Lower lobe of right lung (tissue), 2 donors: ENCODE results near the gene BOLL. TPM values are rescaled to one million over a fixed set of nuclear protein-coding genes. Genes with fewer than 3 reads are reported as not detected.

ENCODE experiments used
- ATAC-seq, 2 donors: fragments of 200-7000 bp; cut with Tn5 transposase; one replicate each; pipeline ENCODE4 v1.9.1; 2020 to 2022; ENCODE audit warnings: mild to moderate bottlenecking in 2 of 2, moderate library complexity in 2 of 2
- DNase-seq: peaks from one replicate; pipeline ENCODE4 v3.0.0-alpha.2; 2020
- H3K27ac ChIP-seq: fragments of 200-600 bp; one replicate; pipeline ENCODE4 v1.8.0; 2022
- H3K27me3 ChIP-seq: fragments of 200-600 bp; one replicate; pipeline ENCODE4 v1.8.0; 2022; ENCODE audit warnings: low read depth
- H3K36me3 ChIP-seq: fragments of 200-600 bp; one replicate; pipeline ENCODE4 v1.8.0; 2022; ENCODE audit warnings: mild to moderate bottlenecking
- H3K4me1 ChIP-seq: fragments of 200-600 bp; one replicate; pipeline ENCODE4 v1.8.0; 2022
- H3K4me3 ChIP-seq: fragments of 200-600 bp; one replicate; pipeline ENCODE4 v1.8.0; 2022; ENCODE audit warnings: mild to moderate bottlenecking
- H3K9me3 ChIP-seq: fragments of 200-600 bp; one replicate; pipeline ENCODE4 v1.8.0; 2022
- CTCF ChIP-seq: fragments of 200-600 bp; IDR thresholded peaks from one replicate; pipeline ENCODE4 v1.8.0; 2022; ENCODE audit warnings: antibody characterized with exemption, mild to moderate bottlenecking
- intact Hi-C: fragments of 100-400 bp; cut with DNase I; formaldehyde crosslinking; loops from one replicate; pipeline ENCODE4 v1.11.0; 2022
- total RNA-seq: library from RNA; stranded (reverse); fragmentation: NEBNext Ultra II Directional; extraction: Animal tissue kit (Norgen Biotek cat#: 25700); gene quantifications from one replicate; pipeline ENCODE4 v1.2.1, GENCODE V29; 2021
- donor health status: DM: no; HTN: yes; CAD: no; lungs with severe emphysema.

The BOLL gene
- total RNA-seq, 1 donor from 2014 or later: not detected

GRCh38 chr2:197809064-197809463 lies 23.9 kb upstream of the BOLL start:
- no peak for TF ChIP-seq CTCF

GRCh38 chr2:197805715-197806633 lies 20.9 kb upstream of the BOLL start:
- intact Hi-C loops: no loop called here
- Histone ChIP-seq H3K4me1 (peaks cover 26% of the 10 kb centered on the region), H3K27me3 (no peaks in the 10 kb centered on the region), H3K4me3 (peak overlapping the region; percentile 80), H3K9me3 (no peaks in the 10 kb centered on the region), H3K27ac (no peak overlapping the region), H3K36me3 (no peaks in the 10 kb centered on the region)
- ATAC-seq (no peak), DNase-seq (no peak)
- no peak for TF ChIP-seq CTCF

More at GRCh38 chr2:197809064-197809463, 23.9 kb upstream of the BOLL start:
- intact Hi-C loops: no loop called here
- no peaks in the 10 kb centered on the region for H3K9me3 ChIP-seq
- ATAC-seq: no peak
- H3K36me3 ChIP-seq: no peaks in the 10 kb centered on the region
- no peak overlapping the region for H3K27ac ChIP-seq
- DNase-seq: no peak
- H3K27me3 ChIP-seq: no peaks in the 10 kb centered on the region
- H3K4me1 ChIP-seq: peaks cover 15% of the 10 kb centered on the region
- no peak overlapping the region for H3K4me3 ChIP-seq

GRCh38 chr2:197804758-197805714 lies 19.9 kb upstream of the BOLL start:
- peak; percentile 6 for TF ChIP-seq CTCF
- DNase-seq: peak; percentile 56
- peak overlapping the region; percentile 69 for H3K27ac ChIP-seq
- no peaks in the 10 kb centered on the region for H3K9me3 ChIP-seq
- no peaks in the 10 kb centered on the region for H3K27me3 ChIP-seq
- peak overlapping the region; percentile 80 for H3K4me3 ChIP-seq
- H3K4me1 ChIP-seq: peaks cover 26% of the 10 kb centered on the region
- peak; percentile 64 to 66 for ATAC-seq
- no peaks in the 10 kb centered on the region for H3K36me3 ChIP-seq
- intact Hi-C loops: no loop called here

GRCh38 chr2:197804049-197804757 lies 19.1 kb upstream of the BOLL start, which contains the start of gene PLCL1:
Gene PLCL1 (plus strand): TSS chr2:197804593.
- ATAC-seq (peak; percentile 99), DNase-seq (peak; percentile 95)
- Histone ChIP-seq H3K36me3 (no peaks in the 10 kb centered on the region), H3K9me3 (no peaks in the 10 kb centered on the region), H3K27ac (peak within 1 kb of the TSS; percentile 69), H3K4me1 (peaks cover 26% of the 10 kb centered on the region), H3K27me3 (no peaks in the 10 kb centered on the region), H3K4me3 (peak within 1 kb of the TSS; percentile 80)
- intact Hi-C loops: no loop called here
- no peak for TF ChIP-seq CTCF

- no peak for DNase-seq
- TF ChIP-seq CTCF: peak; percentile 77
- no peak overlapping the region for H3K27ac ChIP-seq
- H3K36me3 ChIP-seq: no peaks in the 10 kb centered on the region
- no peak overlapping the region for H3K4me3 ChIP-seq
- peak; percentile 61 to 68 for ATAC-seq
- H3K4me1 ChIP-seq: peaks cover 26% of the 10 kb centered on the region
- intact Hi-C loops: no loop called here
- H3K9me3 ChIP-seq: no peaks in the 10 kb centered on the region
- no peaks in the 10 kb centered on the region for H3K27me3 ChIP-seq
Measured at GRCh38 chr2:197803033-197803444, 17.9 kb upstream of the BOLL start.
